ENCODE data around the gene PDZD8.

Gene PDZD8

DNA sequence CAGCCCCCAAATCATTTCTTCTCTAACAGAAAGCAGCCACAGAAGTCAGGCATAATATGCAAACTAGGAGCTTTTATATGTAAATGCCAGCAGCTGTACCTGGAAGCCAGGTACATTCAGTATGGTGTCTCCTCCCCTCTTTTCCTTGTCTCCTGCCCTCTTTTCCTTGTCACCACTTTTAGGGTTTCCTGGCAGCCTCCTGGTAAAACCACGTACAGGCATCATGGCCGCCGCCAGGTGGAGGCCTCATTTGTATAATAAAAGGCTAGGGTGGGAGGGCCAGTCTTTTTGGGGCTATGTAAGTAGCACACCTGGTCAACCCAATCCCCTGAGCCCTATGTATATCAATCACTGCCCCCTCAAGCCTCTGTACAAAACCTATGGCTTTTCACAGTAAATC lies 28.7 kb downstream of the PDZD8 start:
- peak overlapping the region; percentile 79 for H3K27ac ChIP-seq (ENCODE audit: low read depth, low read length)
- H3K4me1 ChIP-seq (ENCODE audit: control insufficient read depth, insufficient read depth, low read length), result peaks cover 59% of the 10 kb centered on the region
- H3K36me3 ChIP-seq (ENCODE audit: control insufficient read depth, insufficient read depth, low read length), result no peaks in the 10 kb centered on the region
- H3K9me3 ChIP-seq (ENCODE audit: control insufficient read depth, insufficient read depth, low read depth, low read length), result no peaks in the 10 kb centered on the region
- H3K4me3 ChIP-seq (ENCODE audit: low read depth, low read length), result peak overlapping the region; percentile 38
- H3K9ac ChIP-seq (ENCODE audit: low read length), result peak overlapping the region; percentile 41
- H3K27me3 ChIP-seq (ENCODE audit: control insufficient read depth, insufficient read depth, low read length), result no peaks in the 10 kb centered on the region

DNA sequence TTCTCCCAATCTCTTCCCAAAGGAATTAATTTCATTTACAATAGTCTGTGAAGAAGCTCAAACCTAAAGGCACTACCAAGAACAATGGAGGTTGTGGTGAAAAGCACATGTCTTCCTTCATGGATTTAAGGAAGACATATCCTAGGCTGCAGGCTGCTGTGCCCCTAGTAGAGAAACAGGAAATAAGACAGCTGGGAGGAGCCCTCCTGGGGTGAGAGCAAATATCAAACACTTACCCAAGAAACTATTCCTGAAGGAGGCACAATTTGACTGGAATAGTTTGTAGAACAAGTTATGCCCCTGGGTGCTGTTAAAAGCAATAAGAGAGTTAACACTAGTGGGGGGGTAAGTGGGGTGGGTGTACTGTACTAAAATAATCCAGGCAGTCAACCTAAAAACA lies 30.1 kb downstream of the PDZD8 start:
- no peaks in the 10 kb centered on the region for H3K36me3 ChIP-seq (ENCODE audit: control insufficient read depth, insufficient read depth, low read length)
- H3K27ac ChIP-seq (ENCODE audit: low read depth, low read length), result peak overlapping the region; percentile 88
- peaks cover 70% of the 10 kb centered on the region for H3K4me1 ChIP-seq (ENCODE audit: control insufficient read depth, insufficient read depth, low read length)
- H3K27me3 ChIP-seq (ENCODE audit: control insufficient read depth, insufficient read depth, low read length), result no peaks in the 10 kb centered on the region
- no peaks in the 10 kb centered on the region for H3K9me3 ChIP-seq (ENCODE audit: control insufficient read depth, insufficient read depth, low read depth, low read length)
- no peak overlapping the region for H3K4me3 ChIP-seq (ENCODE audit: low read depth, low read length)
- H3K9ac ChIP-seq (ENCODE audit: low read length), result peak overlapping the region; percentile 46

DNA sequence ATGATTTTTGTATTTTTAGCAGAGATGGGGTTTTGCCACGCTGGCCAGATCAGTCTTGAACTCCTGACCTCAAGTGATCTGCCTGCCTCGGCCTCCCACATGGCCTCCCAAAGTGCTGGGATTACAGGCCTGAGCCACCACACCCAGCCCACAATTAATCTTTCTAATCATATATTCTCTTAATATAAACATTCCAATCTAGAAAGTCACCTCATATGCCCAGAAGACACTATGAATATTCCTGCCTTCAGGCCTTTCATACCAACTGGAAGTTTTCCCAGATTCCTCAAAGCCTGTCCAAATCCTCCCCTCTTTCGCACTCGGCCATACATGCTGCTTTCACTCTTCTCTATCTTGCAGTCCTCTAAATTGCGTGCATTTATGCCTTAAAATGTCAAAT lies 32.6 kb downstream of the PDZD8 start:
- Histone ChIP-seq H3K27me3 (ENCODE audit: control insufficient read depth, insufficient read depth, low read length) (no peaks in the 10 kb centered on the region), H3K27ac (ENCODE audit: low read depth, low read length) (no peak overlapping the region), H3K9me3 (ENCODE audit: control insufficient read depth, insufficient read depth, low read depth, low read length) (no peaks in the 10 kb centered on the region), H3K9ac (ENCODE audit: low read length) (no peak overlapping the region), H3K4me3 (ENCODE audit: low read depth, low read length) (no peak overlapping the region), H3K4me1 (ENCODE audit: control insufficient read depth, insufficient read depth, low read length) (peaks cover 55% of the 10 kb centered on the region), H3K36me3 (ENCODE audit: control insufficient read depth, insufficient read depth, low read length) (no peaks in the 10 kb centered on the region)

DNA sequence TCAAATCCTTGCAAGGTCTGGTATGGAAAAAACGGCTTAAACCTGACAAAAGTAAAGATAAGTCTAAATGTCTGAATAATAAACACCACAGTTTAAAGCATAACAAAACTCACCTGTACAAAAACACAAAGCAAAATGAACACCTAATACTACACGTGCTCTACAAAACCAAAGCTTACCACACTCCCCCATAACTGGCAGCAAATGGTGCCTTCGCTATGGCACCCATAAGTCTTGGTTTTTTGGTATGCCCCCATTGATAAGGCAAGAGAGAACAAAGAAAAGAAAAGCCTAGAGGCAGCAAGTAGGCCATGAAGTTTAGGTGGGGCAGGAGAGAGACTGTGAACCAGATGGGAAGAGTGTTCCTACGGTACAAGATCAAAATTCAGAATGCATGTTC lies 34.2 kb downstream of the PDZD8 start:
- Histone ChIP-seq H3K27ac (ENCODE audit: low read depth, low read length) (no peak overlapping the region), H3K4me1 (ENCODE audit: control insufficient read depth, insufficient read depth, low read length) (peaks cover 42% of the 10 kb centered on the region), H3K9me3 (ENCODE audit: control insufficient read depth, insufficient read depth, low read depth, low read length) (no peaks in the 10 kb centered on the region), H3K27me3 (ENCODE audit: control insufficient read depth, insufficient read depth, low read length) (no peaks in the 10 kb centered on the region), H3K9ac (ENCODE audit: low read length) (no peak overlapping the region), H3K36me3 (ENCODE audit: control insufficient read depth, insufficient read depth, low read length) (no peaks in the 10 kb centered on the region), H3K4me3 (ENCODE audit: low read depth, low read length) (no peak overlapping the region)

DNA sequence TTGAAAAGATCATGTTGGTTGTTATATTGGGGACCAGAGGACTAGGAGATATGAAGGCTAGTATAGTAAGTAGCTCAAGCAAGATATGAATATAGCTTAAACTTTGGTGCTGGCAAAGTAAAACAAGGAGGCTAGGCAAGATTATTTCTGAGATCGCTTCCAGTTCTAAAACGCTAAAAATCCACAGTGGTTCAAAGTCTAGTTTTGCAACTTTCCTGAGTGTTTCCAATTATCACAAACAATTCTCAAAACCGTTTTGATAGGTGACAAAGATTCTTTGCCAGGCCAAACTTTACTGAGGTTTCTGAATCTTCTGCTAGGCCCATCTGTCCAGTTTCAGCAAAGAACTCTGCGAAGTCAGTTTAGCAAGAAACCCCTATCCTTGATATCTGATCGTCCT lies 35.3 kb downstream of the PDZD8 start:
- no peak overlapping the region for H3K9ac ChIP-seq (ENCODE audit: low read length)
- no peaks in the 10 kb centered on the region for H3K27me3 ChIP-seq (ENCODE audit: control insufficient read depth, insufficient read depth, low read length)
- H3K27ac ChIP-seq (ENCODE audit: low read depth, low read length), result no peak overlapping the region
- H3K4me3 ChIP-seq (ENCODE audit: low read depth, low read length), result no peak overlapping the region
- H3K9me3 ChIP-seq (ENCODE audit: control insufficient read depth, insufficient read depth, low read depth, low read length), result no peaks in the 10 kb centered on the region
- H3K36me3 ChIP-seq (ENCODE audit: control insufficient read depth, insufficient read depth, low read length), result no peaks in the 10 kb centered on the region
- H3K4me1 ChIP-seq (ENCODE audit: control insufficient read depth, insufficient read depth, low read length), result peaks cover 35% of the 10 kb centered on the region

DNA sequence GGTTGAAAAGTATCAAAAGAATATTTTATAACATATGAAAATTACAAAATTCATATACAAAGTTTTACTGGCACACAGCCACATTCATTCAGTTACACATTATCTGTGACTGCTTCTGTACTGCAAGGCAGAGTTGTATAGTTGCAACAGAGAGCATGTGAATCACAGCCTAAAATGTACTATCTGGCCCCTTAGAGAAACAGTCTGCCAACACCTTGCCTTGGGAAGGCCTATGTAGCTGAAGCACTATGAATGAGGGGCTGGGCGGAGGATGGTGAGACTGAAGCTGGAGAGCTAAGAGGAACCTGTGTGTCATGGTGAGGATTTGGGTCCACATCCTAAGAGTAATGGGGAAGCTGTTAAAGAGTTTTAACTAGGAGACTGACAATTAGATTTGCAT lies 35.7 kb downstream of the PDZD8 start:
- peaks cover 31% of the 10 kb centered on the region for H3K4me1 ChIP-seq (ENCODE audit: control insufficient read depth, insufficient read depth, low read length)
- no peaks in the 10 kb centered on the region for H3K36me3 ChIP-seq (ENCODE audit: control insufficient read depth, insufficient read depth, low read length)
- no peaks in the 10 kb centered on the region for H3K27me3 ChIP-seq (ENCODE audit: control insufficient read depth, insufficient read depth, low read length)
- H3K9ac ChIP-seq (ENCODE audit: low read length), result no peak overlapping the region
- no peaks in the 10 kb centered on the region for H3K9me3 ChIP-seq (ENCODE audit: control insufficient read depth, insufficient read depth, low read depth, low read length)
- no peak overlapping the region for H3K4me3 ChIP-seq (ENCODE audit: low read depth, low read length)
- H3K27ac ChIP-seq (ENCODE audit: low read depth, low read length), result no peak overlapping the region

DNA sequence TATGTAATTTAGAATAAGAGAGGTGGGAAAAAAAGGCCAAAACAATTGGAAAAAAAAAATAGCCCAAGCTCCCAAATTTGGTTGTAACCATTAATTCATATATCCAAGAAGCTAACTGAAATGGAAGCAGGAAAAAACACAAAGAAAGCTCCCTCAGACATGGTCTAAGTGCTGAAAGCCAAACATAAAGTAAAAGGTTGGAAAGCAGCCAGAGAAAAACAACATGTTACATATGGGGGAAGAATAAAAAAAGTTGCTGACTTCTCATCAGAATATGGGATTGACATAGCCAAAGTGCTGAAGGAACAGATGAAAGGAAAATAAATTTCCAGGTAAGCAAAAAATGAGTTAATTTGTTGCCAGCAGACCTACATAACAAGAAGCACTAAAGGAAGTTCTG lies 40.3 kb downstream of the PDZD8 start:
- no peaks in the 10 kb centered on the region for H3K9me3 ChIP-seq (ENCODE audit: control insufficient read depth, insufficient read depth, low read depth, low read length)
- H3K4me1 ChIP-seq (ENCODE audit: control insufficient read depth, insufficient read depth, low read length), result peaks cover 4% of the 10 kb centered on the region; the same call in 1 of the 2 replicates
- no peak overlapping the region for H3K9ac ChIP-seq (ENCODE audit: low read length)
- no peaks in the 10 kb centered on the region for H3K36me3 ChIP-seq (ENCODE audit: control insufficient read depth, insufficient read depth, low read length)
- H3K27me3 ChIP-seq (ENCODE audit: control insufficient read depth, insufficient read depth, low read length), result no peaks in the 10 kb centered on the region
- no peak overlapping the region for H3K27ac ChIP-seq (ENCODE audit: low read depth, low read length)
- H3K4me3 ChIP-seq (ENCODE audit: low read depth, low read length), result no peak overlapping the region

DNA sequence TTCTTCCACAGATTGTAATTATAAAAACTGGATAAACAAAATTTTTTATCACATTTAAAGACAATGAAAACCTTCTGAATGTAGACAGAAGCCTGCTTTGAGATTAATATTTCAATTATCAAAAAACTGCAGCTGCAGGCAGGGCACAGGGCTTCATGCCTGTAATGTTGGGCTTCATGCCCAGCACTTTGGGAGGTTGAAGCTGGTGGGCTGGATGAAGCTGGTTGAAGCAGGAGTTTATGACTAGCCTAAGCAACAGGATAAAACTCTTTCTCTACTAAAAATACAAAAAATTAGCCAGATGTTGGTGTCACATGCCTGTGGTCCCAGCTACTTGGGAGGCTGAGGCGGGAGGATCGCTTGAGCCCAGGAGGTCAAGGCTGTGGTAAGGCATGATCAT lies 41.2 kb downstream of the PDZD8 start:
- Histone ChIP-seq H3K4me1 (ENCODE audit: control insufficient read depth, insufficient read depth, low read length) (peaks cover 4% of the 10 kb centered on the region; the same call in 1 of the 2 replicates), H3K9me3 (ENCODE audit: control insufficient read depth, insufficient read depth, low read depth, low read length) (no peaks in the 10 kb centered on the region), H3K4me3 (ENCODE audit: low read depth, low read length) (no peak overlapping the region), H3K9ac (ENCODE audit: low read length) (no peak overlapping the region), H3K27me3 (ENCODE audit: control insufficient read depth, insufficient read depth, low read length) (no peaks in the 10 kb centered on the region), H3K27ac (ENCODE audit: low read depth, low read length) (no peak overlapping the region), H3K36me3 (ENCODE audit: control insufficient read depth, insufficient read depth, low read length) (no peaks in the 10 kb centered on the region)

DNA sequence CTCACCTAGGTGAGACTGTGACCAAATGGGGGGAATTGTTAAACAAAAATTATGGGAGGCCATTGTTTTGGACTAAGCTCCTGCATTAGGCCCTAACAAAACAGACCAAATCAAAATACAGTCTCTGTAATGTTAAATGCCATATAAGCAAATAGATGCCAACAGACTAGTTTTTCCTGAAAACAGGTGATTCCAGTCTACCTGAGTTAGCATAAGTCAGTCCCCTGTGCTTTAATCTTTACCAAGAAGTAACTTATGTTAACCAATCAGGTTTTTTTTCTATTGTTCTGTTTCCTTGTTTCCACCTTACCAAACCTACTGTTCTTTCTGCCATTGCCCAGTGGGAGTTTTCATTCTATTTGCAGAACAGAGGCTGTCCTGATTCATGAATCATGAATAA lies 48.0 kb downstream of the PDZD8 start:
- H3K4me3 ChIP-seq (ENCODE audit: low read depth, low read length), result no peak overlapping the region
- H3K9me3 ChIP-seq (ENCODE audit: control insufficient read depth, insufficient read depth, low read depth, low read length), result peaks cover 2% of the 10 kb centered on the region; the same call in 1 of the 2 replicates
- peaks cover 11% of the 10 kb centered on the region; the same call in 1 of the 2 replicates for H3K4me1 ChIP-seq (ENCODE audit: control insufficient read depth, insufficient read depth, low read length)
- H3K9ac ChIP-seq (ENCODE audit: low read length), result no peak overlapping the region
- no peaks in the 10 kb centered on the region for H3K36me3 ChIP-seq (ENCODE audit: control insufficient read depth, insufficient read depth, low read length)
- H3K27me3 ChIP-seq (ENCODE audit: control insufficient read depth, insufficient read depth, low read length), result no peaks in the 10 kb centered on the region
- no peak overlapping the region for H3K27ac ChIP-seq (ENCODE audit: low read depth, low read length)

DNA sequence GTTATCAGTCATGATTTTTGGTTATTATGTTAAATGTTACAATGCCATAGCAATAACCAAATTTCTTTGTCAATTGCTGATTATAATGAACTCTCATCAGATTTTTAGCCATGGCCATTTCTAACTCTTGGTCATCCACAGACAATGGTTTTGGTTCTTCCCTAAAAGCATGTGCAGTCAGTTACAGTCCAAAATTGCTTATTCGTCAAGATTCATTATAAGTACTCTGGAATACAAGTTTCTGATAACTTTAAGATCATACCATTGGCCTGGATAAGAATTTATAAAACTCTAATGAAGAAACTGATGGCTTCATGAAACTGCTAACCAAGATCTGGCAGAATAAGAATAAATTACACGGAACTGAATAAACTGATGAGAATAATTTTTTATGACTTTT lies 50.9 kb downstream of the PDZD8 start:
- Histone ChIP-seq H3K4me1 (ENCODE audit: control insufficient read depth, insufficient read depth, low read length) (peaks cover 9% of the 10 kb centered on the region; the same call in 1 of the 2 replicates), H3K27ac (ENCODE audit: low read depth, low read length) (no peak overlapping the region), H3K27me3 (ENCODE audit: control insufficient read depth, insufficient read depth, low read length) (no peaks in the 10 kb centered on the region)

DNA sequence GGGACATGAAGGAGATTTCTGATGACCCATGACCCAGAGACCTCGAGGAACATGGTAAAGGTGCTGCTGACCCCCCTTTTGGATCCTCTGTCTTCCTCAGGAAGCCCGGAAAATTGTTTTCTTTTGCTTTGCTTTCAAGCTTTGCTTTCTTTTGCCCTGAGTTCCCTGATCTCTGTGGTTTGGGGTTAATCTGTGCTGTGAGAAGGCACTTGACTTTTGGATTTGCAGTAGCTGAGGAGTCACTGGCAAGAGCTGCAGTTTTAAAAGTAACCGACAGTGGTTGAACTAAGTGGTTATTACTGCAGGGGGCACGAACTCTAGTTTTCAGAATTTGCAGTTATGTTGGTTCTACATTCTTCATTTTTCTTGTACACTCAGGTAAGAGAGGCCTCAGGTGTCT lies 53.0 kb downstream of the PDZD8 start:
- Histone ChIP-seq H3K27me3 (ENCODE audit: control insufficient read depth, insufficient read depth, low read length) (no peaks in the 10 kb centered on the region), H3K9me3 (ENCODE audit: control insufficient read depth, insufficient read depth, low read depth, low read length) (peaks cover 2% of the 10 kb centered on the region; the same call in 1 of the 2 replicates), H3K27ac (ENCODE audit: low read depth, low read length) (no peak overlapping the region), H3K36me3 (ENCODE audit: control insufficient read depth, insufficient read depth, low read length) (no peaks in the 10 kb centered on the region), H3K4me1 (ENCODE audit: control insufficient read depth, insufficient read depth, low read length) (peaks cover 9% of the 10 kb centered on the region; the same call in 1 of the 2 replicates), H3K9ac (ENCODE audit: low read length) (no peak overlapping the region), H3K4me3 (ENCODE audit: low read depth, low read length) (no peak overlapping the region)

More for the DNA sequence above, 50.9 kb downstream of the PDZD8 start:
- no peaks in the 10 kb centered on the region for H3K36me3 ChIP-seq (ENCODE audit: control insufficient read depth, insufficient read depth, low read length)
- peaks cover 2% of the 10 kb centered on the region; the same call in 1 of the 2 replicates for H3K9me3 ChIP-seq (ENCODE audit: control insufficient read depth, insufficient read depth, low read depth, low read length)
- no peak overlapping the region for H3K9ac ChIP-seq (ENCODE audit: low read length)
- H3K4me3 ChIP-seq (ENCODE audit: low read depth, low read length), result no peak overlapping the region
